HepG2 (cell line): ENCODE measurements around the gene AGAP3.

Experiments used
- CBX5 ChIP-seq: sonication (generic); formaldehyde crosslinking; IDR thresholded peaks from 2 replicates; pipeline ENCODE4 v1.4.0; 2020; ENCODE audit warnings: missing genetic modification reagents, borderline replicate concordance
- CREB1 ChIP-seq, 2 experiments: fragments of 450-650 bp in 1 of 2; IDR thresholded peaks; 2 replicates each; pipeline ENCODE4 v1.6.1; 2016 to 2017; ENCODE audit warnings: control low read depth in 1 of 2, mild to moderate bottlenecking in 1 of 2, missing compliant biosample characterization in 1 of 2, missing genetic modification characterization in 1 of 2
- EP300 ChIP-seq, 3 experiments: sonication (generic) in 1 of 3; formaldehyde crosslinking in 1 of 3; IDR thresholded peaks; 2 replicates each; pipeline versions ENCODE4 v1.5.1 to v1.6.1; 2011 to 2020; ENCODE audit warnings: low read depth in 2 of 3, low read length in 2 of 3, borderline replicate concordance in 1 of 3, improper control_type of control experiment in 1 of 3, mild to moderate bottlenecking in 1 of 3, missing genetic modification reagents in 1 of 3, moderate library complexity in 1 of 3
- MYNN ChIP-seq: sonication (generic); formaldehyde crosslinking; IDR thresholded peaks from 2 replicates; pipeline ENCODE4 v1.4.0; 2020; ENCODE audit warnings: mild to moderate bottlenecking, low read depth, missing genetic modification reagents
- NFRKB ChIP-seq: fragments of 450-650 bp; IDR thresholded peaks from 2 replicates; pipeline ENCODE4 v1.6.1; 2017
- PTBP1 ChIP-seq: fragments of 200-400 bp; formaldehyde crosslinking; IDR thresholded peaks from 2 replicates; pipeline ENCODE4 v1.6.1; 2018; ENCODE audit warnings: low read length, low read depth; ENCODE audit not compliant: poor library complexity, severe bottlenecking
- SP1 ChIP-seq, 2 experiments: fragments of 450-650 bp in 1 of 2; sonication (generic) in 1 of 2; formaldehyde crosslinking in 1 of 2; IDR thresholded peaks; 2 replicates each; pipeline versions ENCODE4 v1.4.0 to v1.6.1; 2016 to 2020; ENCODE audit warnings: missing genetic modification reagents in 1 of 2
- ZNF274 ChIP-seq: sonication (generic); formaldehyde crosslinking; IDR thresholded peaks from 2 replicates; pipeline ENCODE4 v1.5.1; 2020; ENCODE audit warnings: mild to moderate bottlenecking, missing genetic modification reagents
- ZNF543 ChIP-seq: sonication (generic); formaldehyde crosslinking; IDR thresholded peaks from 2 replicates; pipeline ENCODE4 v1.4.0; 2020; ENCODE audit warnings: mild to moderate bottlenecking, missing genetic modification reagents
- ZNF598 ChIP-seq: sonication (generic); formaldehyde crosslinking; IDR thresholded peaks from 2 replicates; pipeline ENCODE4 v1.5.1; 2020; ENCODE audit warnings: mild to moderate bottlenecking, missing genetic modification reagents, borderline replicate concordance
- TF ChIP-seq, protein P1 (sequence below): sonication (generic); formaldehyde crosslinking; IDR thresholded peaks from 2 replicates; pipeline ENCODE4 v1.5.0; 2020; ENCODE audit warnings: mild to moderate bottlenecking, missing genetic modification reagents, moderate library complexity
- TF ChIP-seq, protein P2 (sequence below): sonication (generic); formaldehyde crosslinking; IDR thresholded peaks from 2 replicates; pipeline ENCODE4 v1.5.1; 2020; ENCODE audit warnings: mild to moderate bottlenecking, missing genetic modification reagents, moderate library complexity
- TF ChIP-seq, protein P3 (sequence below), 2 experiments: IDR thresholded peaks; 2 replicates each; pipeline ENCODE4 v1.6.1; 2011 to 2012; ENCODE audit warnings: low read length in 2 of 2, borderline replicate concordance in 1 of 2, low read depth in 1 of 2, mild to moderate bottlenecking in 1 of 2, moderate library complexity in 1 of 2
- TF ChIP-seq, protein P4 (sequence below), 2 experiments: sonication (generic) in 1 of 2; formaldehyde crosslinking in 1 of 2; IDR thresholded peaks; 2 replicates each; pipeline versions ENCODE4 v1.4.0 to v1.6.1; 2018 to 2020; ENCODE audit warnings: missing genetic modification reagents in 2 of 2, borderline replicate concordance in 1 of 2, low read depth in 1 of 2, mild to moderate bottlenecking in 1 of 2, missing biosample characterization in 1 of 2

DNA sequence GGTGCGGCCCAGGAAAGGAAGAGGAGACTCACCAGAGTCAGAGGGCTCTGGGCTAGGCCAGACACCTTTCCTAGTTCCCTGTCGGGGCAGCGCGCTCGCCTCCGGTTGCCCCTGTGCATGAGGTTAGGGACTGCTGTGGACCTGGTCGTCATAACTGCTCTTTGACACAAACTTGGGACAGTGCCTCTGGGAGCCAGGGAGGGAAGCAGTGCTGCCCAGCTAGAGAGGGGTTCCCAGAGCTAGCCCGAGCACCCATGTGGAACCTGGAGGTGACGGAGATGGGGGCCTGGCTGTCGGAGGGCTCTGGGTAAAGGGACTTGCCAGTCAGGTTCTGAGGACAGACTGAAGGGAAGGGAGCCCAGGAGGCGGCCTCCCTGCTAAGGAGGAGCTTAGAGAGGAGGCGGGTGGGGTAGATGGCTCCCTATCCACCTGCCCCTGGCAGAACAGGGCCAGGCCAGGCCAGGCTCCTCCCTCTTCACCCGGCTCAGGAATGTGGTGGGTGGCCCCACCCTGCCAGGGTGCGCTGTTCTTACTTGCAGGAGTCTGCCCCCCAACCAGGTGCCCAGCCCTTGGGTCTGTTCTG, 29.7 kb downstream of the AGAP3 start:
- TF ChIP-seq, protein P1, sequence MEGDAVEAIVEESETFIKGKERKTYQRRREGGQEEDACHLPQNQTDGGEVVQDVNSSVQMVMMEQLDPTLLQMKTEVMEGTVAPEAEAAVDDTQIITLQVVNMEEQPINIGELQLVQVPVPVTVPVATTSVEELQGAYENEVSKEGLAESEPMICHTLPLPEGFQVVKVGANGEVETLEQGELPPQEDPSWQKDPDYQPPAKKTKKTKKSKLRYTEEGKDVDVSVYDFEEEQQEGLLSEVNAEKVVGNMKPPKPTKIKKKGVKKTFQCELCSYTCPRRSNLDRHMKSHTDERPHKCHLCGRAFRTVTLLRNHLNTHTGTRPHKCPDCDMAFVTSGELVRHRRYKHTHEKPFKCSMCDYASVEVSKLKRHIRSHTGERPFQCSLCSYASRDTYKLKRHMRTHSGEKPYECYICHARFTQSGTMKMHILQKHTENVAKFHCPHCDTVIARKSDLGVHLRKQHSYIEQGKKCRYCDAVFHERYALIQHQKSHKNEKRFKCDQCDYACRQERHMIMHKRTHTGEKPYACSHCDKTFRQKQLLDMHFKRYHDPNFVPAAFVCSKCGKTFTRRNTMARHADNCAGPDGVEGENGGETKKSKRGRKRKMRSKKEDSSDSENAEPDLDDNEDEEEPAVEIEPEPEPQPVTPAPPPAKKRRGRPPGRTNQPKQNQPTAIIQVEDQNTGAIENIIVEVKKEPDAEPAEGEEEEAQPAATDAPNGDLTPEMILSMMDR (CRISPR knock-in tag) = no peak
- TF ChIP-seq CBX5 (CRISPR knock-in tag) (no peak), NFRKB (no peak), SP1 (IDR thresholded peaks at IDR 0.05) (no peak), SP1 (CRISPR knock-in tag; IDR thresholded peaks at IDR 0.05) (no peak), PTBP1 (no peak), ZNF274 (CRISPR knock-in tag) (no peak), ZNF598 (CRISPR knock-in tag) (no peak), MYNN (CRISPR knock-in tag) (no peak), CREB1 (IDR thresholded peaks at IDR 0.05) (no peak), CREB1 (CRISPR knock-in tag; IDR thresholded peaks at IDR 0.05) (no peak), EP300 (IDR thresholded peaks at IDR 0.05; ENCODE audit: low read depth in 2 of 2, low read length in 2 of 2) (no peak), EP300 (CRISPR knock-in tag; IDR thresholded peaks at IDR 0.05; ENCODE audit: borderline replicate concordance) (no peak), ZNF543 (CRISPR knock-in tag) (no peak)
- TF ChIP-seq, protein P2, sequence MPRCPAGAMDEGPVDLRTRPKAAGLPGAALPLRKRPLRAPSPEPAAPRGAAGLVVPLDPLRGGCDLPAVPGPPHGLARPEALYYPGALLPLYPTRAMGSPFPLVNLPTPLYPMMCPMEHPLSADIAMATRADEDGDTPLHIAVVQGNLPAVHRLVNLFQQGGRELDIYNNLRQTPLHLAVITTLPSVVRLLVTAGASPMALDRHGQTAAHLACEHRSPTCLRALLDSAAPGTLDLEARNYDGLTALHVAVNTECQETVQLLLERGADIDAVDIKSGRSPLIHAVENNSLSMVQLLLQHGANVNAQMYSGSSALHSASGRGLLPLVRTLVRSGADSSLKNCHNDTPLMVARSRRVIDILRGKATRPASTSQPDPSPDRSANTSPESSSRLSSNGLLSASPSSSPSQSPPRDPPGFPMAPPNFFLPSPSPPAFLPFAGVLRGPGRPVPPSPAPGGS (CRISPR knock-in tag) = no peak
- TF ChIP-seq, protein P3, sequence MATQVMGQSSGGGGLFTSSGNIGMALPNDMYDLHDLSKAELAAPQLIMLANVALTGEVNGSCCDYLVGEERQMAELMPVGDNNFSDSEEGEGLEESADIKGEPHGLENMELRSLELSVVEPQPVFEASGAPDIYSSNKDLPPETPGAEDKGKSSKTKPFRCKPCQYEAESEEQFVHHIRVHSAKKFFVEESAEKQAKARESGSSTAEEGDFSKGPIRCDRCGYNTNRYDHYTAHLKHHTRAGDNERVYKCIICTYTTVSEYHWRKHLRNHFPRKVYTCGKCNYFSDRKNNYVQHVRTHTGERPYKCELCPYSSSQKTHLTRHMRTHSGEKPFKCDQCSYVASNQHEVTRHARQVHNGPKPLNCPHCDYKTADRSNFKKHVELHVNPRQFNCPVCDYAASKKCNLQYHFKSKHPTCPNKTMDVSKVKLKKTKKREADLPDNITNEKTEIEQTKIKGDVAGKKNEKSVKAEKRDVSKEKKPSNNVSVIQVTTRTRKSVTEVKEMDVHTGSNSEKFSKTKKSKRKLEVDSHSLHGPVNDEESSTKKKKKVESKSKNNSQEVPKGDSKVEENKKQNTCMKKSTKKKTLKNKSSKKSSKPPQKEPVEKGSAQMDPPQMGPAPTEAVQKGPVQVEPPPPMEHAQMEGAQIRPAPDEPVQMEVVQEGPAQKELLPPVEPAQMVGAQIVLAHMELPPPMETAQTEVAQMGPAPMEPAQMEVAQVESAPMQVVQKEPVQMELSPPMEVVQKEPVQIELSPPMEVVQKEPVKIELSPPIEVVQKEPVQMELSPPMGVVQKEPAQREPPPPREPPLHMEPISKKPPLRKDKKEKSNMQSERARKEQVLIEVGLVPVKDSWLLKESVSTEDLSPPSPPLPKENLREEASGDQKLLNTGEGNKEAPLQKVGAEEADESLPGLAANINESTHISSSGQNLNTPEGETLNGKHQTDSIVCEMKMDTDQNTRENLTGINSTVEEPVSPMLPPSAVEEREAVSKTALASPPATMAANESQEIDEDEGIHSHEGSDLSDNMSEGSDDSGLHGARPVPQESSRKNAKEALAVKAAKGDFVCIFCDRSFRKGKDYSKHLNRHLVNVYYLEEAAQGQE (IDR thresholded peaks at IDR 0.05; ENCODE audit: borderline replicate concordance in 1 of 2, low read depth in 1 of 2, low read length in 2 of 2) = no peak
- TF ChIP-seq, protein P4, sequence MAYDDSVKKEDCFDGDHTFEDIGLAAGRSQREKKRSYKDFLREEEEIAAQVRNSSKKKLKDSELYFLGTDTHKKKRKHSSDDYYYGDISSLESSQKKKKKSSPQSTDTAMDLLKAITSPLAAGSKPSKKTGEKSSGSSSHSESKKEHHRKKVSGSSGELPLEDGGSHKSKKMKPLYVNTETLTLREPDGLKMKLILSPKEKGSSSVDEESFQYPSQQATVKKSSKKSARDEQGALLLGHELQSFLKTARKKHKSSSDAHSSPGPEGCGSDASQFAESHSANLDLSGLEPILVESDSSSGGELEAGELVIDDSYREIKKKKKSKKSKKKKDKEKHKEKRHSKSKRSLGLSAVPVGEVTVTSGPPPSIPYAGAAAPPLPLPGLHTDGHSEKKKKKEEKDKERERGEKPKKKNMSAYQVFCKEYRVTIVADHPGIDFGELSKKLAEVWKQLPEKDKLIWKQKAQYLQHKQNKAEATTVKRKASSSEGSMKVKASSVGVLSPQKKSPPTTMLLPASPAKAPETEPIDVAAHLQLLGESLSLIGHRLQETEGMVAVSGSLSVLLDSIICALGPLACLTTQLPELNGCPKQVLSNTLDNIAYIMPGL (CRISPR knock-in tag; IDR thresholded peaks at IDR 0.05; ENCODE audit: borderline replicate concordance in 1 of 2, low read depth in 1 of 2) = no peak
